ENCODE data around the gene HAGHL. TPM values are rescaled to one million over a fixed set of nuclear protein-coding genes. Genes with fewer than 3 reads are reported as not detected.

HAGHL gene, protein sequence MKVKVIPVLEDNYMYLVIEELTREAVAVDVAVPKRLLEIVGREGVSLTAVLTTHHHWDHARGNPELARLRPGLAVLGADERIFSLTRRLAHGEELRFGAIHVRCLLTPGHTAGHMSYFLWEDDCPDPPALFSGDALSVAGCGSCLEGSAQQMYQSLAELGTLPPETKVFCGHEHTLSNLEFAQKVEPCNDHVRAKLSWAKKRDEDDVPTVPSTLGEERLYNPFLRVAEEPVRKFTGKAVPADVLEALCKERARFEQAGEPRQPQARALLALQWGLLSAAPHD
- 1 to 10 TPM; 8.9 to 9.1 TPM for total RNA-seq

DNA sequence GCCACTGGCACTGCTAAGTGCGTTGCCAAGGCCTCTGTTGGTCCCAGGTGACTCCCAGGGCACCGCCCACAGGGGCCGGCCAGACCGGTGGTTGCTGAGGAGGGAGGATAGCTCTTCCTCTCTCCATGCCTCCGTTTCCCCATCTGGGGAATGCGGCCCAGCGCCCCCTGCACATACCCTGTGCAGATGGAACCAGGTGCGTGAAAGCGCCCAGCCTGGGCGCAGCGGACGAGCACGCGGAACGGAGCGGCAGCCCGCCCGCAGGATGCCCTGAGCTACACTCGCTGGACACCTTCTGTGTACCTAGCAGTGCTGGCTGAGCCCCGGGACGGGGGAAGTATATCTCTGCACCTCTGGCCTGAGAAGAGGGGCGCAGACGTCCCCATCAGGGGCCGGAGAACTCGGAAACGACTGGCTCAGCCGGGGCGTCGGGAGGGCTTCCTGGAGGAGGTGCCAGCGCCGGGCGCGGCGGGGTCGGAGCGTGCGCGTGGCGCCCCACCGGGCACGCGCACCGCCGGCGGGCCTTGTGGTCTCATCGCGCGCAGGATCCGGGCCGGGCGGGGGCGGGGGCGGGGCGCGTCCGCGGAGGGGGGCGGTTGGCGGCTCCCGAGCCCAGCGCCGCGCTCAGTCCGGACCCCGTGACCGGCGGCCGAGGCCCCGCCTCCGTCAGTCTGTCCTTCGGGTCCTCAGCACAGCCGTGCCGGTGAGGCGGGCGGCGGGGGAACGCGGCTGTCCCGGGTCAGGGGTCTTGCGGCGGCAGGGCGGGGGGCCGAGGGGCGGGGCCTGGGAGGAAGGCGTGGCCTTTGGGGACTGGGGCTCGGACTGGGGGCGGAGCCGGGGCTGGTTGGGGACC is at the start of gene HAGHL, which contains the start of gene CCDC78:
Gene HAGHL, plus strand, starts transcription at position 669 of the 853 bp plus-strand sequence. CDS start 404 bp downstream, outside the sequence.
Gene CCDC78, minus strand, starts transcription at position 6 of the 853 bp plus-strand sequence. CDS start 76 bp downstream, outside the sequence.
- H3K4me1 Mint-ChIP-seq: peaks cover 3% of the 10 kb centered on the region
- H3K27ac Mint-ChIP-seq: no peak within 1 kb of the TSS
- POLR2A ChIA-PET: interaction anchor here (0.7 to 2.5 kb wide), 5 partner anchors 10 to 36 kb away, joined by 3 to 15 read pairs (median 7); partner anchors contain the start of genes CIAO3 and METRN
- no peaks in the 10 kb centered on the region for H3K27me3 Mint-ChIP-seq
- no peaks in the 10 kb centered on the region for H3K9me3 Mint-ChIP-seq
- H3K36me3 Mint-ChIP-seq (ENCODE audit: low read depth): no peaks in the 10 kb centered on the region
- peak within 1 kb of the TSS; percentile 56 for H3K4me3 Mint-ChIP-seq
- CTCF ChIA-PET: interaction anchor here (1.5 to 1.8 kb wide), 3 partner anchors 14 to 24 kb away, joined by 3 to 12 read pairs (median 4); no protein-coding TSS in a partner anchor
- peak; percentile 65 for DNase-seq

DNA sequence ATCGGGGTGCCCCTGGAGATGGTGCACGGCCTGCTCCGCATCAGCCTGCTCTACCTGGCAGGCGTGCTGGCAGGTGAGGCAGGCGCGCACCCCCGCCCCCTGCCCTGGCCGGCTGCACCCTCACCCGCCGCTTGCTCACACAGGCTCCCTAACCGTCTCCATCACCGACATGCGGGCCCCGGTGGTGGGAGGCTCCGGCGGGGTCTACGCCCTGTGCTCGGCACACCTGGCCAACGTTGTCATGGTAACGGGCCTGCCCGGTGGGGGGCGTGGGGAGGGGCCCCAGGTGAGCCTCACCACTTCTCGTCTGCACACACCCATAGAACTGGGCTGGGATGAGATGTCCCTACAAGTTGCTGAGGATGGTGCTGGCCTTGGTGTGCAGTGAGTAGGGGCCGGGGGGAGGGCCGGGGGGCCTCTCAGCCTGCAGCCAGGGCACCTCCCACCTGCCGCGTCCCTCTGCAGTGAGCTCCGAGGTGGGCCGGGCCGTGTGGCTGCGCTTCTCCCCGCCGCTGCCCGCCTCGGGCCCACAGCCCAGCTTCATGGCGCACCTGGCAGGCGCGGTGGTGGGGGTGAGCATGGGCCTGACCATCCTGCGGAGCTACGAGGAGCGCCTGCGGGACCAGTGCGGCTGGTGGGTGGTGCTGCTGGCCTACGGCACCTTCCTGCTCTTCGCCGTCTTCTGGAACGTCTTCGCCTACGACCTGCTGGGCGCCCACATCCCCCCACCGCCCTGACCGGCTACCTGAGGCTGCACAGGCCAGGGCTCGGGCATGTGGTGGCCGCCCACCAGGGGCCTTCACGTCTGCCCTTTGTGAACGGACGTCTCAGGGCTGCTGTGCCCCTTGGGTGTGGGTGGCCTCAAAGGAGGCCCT is 49.4 kb upstream of the HAGHL start:
- ChIA-PET POLR2A (interaction anchor here (0.6 to 4.9 kb wide), 5 partner anchors 8 to 907 kb away, joined by 3 to 35 read pairs (median 18); partner anchors contain the start of genes RHOT2 and WDR24), CTCF (no interaction called here)
- H3K4me3 Mint-ChIP-seq: no peak overlapping the region
- H3K27me3 Mint-ChIP-seq: no peaks in the 10 kb centered on the region
- peaks cover 36% of the 10 kb centered on the region for H3K4me1 Mint-ChIP-seq
- no peak for DNase-seq
- peaks cover 17% of the 10 kb centered on the region for H3K36me3 Mint-ChIP-seq (ENCODE audit: low read depth)
- H3K27ac Mint-ChIP-seq: no peak overlapping the region
- no peaks in the 10 kb centered on the region for H3K9me3 Mint-ChIP-seq

DNA sequence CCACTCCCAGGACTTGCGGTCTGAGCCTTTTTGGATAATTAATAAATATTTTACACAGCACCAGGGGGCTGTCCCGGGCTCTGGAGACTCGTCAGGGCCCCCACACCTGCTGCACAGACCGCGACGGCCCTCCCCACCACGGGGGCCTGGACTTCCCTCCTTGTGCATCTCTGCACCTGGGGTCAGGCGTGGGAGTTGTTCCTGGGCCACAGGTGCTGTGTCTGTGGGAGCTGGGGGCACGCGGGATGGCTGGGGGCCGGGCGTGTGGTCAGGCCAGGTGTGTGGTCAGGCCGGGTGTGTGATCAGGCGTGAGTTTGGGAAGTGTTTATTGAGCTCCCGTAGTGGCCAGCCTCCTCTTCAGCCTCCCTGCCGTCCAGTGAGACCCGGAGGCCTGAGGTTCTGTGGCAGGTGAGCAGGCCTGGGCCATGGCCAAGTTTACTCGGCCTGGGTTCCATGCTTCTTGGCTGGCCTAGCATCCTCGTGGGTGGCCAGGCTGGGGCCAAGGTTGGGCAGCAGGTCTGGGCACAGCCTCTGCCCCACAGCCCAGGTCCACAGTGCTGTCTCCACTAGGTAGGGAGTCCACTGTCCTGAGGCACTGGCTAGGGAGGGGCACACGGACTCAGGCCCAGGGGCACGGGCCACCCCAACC is 48.6 kb upstream of the HAGHL start:
- CTCF ChIA-PET: no interaction called here
- H3K9me3 Mint-ChIP-seq: no peaks in the 10 kb centered on the region
- no peak for DNase-seq
- peaks cover 18% of the 10 kb centered on the region for H3K36me3 Mint-ChIP-seq (ENCODE audit: low read depth)
- peaks cover 44% of the 10 kb centered on the region for H3K4me1 Mint-ChIP-seq
- H3K4me3 Mint-ChIP-seq: peak overlapping the region; percentile 68
- H3K27ac Mint-ChIP-seq: no peak overlapping the region
- POLR2A ChIA-PET: interaction anchor here (1.0 to 4.9 kb wide), 5 partner anchors 9 to 30 kb away, joined by 3 to 35 read pairs (median 5); partner anchors contain the start of genes RHOT2 and WDR24
- no peaks in the 10 kb centered on the region for H3K27me3 Mint-ChIP-seq

DNA sequence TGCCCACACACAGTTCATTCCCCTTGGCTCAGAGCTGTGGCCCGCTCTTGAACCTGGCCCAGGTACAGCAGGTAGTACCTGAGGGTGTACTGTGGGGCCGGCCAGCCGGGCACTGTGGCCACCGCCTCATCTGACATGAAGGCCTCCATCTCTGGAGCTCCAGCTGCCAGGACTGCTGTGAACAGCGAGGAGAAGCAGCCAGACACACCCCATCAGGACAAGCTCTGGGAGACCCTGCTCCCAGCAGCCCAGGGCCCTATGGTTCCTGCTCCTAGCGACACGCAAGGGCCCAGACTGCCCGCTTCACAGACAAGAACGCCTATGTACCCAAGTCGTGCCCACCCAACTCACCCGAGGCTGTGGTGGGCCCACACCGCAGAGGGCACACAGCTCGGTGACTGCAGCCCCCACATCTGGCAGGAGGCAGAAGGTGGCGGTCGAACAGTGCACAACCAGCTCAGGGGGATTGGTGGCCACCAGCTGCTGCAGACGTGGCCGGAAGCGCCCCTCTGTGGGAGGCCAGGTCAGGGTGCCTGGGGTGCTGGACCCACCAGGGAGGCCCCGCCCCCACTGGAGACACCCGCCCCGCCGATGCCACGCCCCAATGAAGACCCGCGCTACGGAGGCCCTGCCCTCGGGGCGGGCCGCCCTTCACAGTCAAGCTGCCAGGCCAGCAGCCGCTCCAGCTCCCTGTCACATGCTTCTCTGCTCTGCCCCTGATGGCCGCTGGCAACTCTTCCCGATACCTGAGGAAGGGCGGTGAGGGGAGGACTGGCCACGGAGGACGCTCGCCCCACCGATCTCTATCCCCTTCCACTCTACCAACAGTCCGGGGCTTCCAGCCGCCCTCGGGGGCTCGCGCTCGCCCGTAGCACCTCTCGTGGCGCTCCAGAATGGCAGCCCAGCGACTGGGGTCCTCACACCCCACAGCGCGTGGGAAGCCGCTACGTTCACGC is 47.8 kb upstream of the HAGHL start:
- H3K27ac Mint-ChIP-seq: peak overlapping the region; percentile 58
- no peaks in the 10 kb centered on the region for H3K9me3 Mint-ChIP-seq
- peaks cover 19% of the 10 kb centered on the region for H3K36me3 Mint-ChIP-seq (ENCODE audit: low read depth)
- peak; percentile 60 for DNase-seq
- H3K27me3 Mint-ChIP-seq: no peaks in the 10 kb centered on the region
- ChIA-PET CTCF (interaction anchor here (2.1 kb wide), 1 partner anchor 11 kb away, joined by 8 read pairs; the partner anchor contains the start of gene RHOT2), POLR2A (interaction anchor here (1.0 to 4.9 kb wide), 6 partner anchors 9 to 31 kb away, joined by 3 to 35 read pairs (median 4); partner anchors contain the start of genes RHOT2 and WDR24)
- peak overlapping the region; percentile 68 for H3K4me3 Mint-ChIP-seq
- H3K4me1 Mint-ChIP-seq: peaks cover 47% of the 10 kb centered on the region

DNA sequence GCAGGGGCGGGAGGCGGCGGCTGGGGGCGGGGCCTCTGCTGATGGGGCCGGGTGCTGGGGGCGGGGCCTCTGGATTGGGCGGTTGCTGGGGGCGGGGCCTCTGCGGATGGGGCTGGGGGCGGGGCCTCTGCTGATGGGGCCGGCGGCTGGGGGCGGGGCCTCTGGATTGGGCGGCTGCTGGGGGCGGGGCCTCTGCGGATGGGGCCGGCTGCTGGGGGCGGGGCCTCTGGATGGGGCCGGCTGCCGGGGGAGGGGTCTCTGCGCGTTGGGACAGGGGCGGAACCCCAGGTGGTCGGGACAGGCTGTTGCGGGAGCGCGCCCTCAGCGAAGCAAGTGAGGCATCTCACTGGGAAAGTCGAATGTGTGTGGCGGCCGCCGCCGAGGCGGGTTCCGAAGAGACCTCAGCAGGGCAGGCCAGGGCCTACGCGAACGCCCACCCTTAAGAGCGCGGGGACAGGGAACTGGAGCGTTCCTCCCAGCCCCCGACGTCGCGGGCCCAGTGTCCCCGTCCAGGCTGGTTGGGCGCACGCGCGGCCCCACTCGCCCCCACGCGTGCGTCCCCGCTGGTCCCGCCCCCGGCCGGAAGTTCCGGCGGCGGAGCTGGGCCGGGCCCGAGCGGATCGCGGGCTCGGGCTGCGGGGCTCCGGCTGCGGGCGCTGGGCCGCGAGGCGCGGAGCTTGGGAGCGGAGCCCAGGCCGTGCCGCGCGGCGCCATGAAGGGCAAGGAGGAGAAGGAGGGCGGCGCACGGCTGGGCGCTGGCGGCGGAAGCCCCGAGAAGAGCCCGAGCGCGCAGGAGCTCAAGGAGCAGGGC is 46.9 kb upstream of the HAGHL start, which contains the start of gene STUB1:
Gene STUB1, plus strand, starts transcription at position 597 of the 811 bp plus-strand sequence. Its CDS starts 116 bp downstream, at position 713.
- Mint-ChIP-seq H3K4me3 (peak within 1 kb of the TSS; percentile 81), H3K27ac (peak within 1 kb of the TSS; percentile 82), H3K27me3 (no peaks in the 10 kb centered on the region), H3K9me3 (no peaks in the 10 kb centered on the region), H3K36me3 (ENCODE audit: low read depth) (peaks cover 20% of the 10 kb centered on the region), H3K4me1 (peaks cover 49% of the 10 kb centered on the region)
- ChIA-PET CTCF (interaction anchor here (1.0 to 2.1 kb wide), 5 partner anchors 12 to 32 kb away, joined by 3 to 8 read pairs (median 4); partner anchors contain the start of gene RHOT2), POLR2A (interaction anchor here (0.6 to 4.9 kb wide), 12 partner anchors 10 to 1285 kb away, joined by 3 to 35 read pairs (median 4); partner anchors contain the start of genes METTL26, RHOT2, RPS2 and WDR24)
- peak; percentile 91 for DNase-seq

DNA sequence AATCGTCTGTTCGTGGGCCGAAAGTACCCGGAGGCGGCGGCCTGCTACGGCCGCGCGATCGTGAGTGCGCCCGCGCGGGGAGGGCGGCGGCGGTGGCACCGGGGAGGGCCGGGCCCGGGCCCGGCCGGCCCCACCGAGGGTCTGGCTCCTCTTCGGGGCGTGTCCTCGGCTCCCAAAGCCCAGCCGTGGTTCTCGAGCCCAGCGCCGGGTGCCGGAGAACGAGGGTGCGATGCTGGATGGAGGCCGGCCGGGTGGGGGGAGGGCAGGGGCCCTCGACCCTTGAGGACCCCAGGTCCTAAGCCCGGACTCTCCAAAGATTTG is 46.3 kb upstream of the HAGHL start:
- CTCF ChIA-PET: interaction anchor here (1.0 to 2.1 kb wide), 5 partner anchors 13 to 32 kb away, joined by 3 to 8 read pairs (median 4); partner anchors contain the start of gene RHOT2
- H3K27me3 Mint-ChIP-seq: no peaks in the 10 kb centered on the region
- DNase-seq: no peak
- POLR2A ChIA-PET: interaction anchor here (0.6 to 4.9 kb wide), 11 partner anchors 10 to 1284 kb away, joined by 3 to 35 read pairs (median 4); partner anchors contain the start of genes METTL26, RHOT2, RPS2 and WDR24
- peak overlapping the region; percentile 81 for H3K4me3 Mint-ChIP-seq
- no peaks in the 10 kb centered on the region for H3K9me3 Mint-ChIP-seq
- peaks cover 46% of the 10 kb centered on the region for H3K4me1 Mint-ChIP-seq
- peaks cover 20% of the 10 kb centered on the region for H3K36me3 Mint-ChIP-seq (ENCODE audit: low read depth)
- H3K27ac Mint-ChIP-seq: peak overlapping the region; percentile 62

DNA sequence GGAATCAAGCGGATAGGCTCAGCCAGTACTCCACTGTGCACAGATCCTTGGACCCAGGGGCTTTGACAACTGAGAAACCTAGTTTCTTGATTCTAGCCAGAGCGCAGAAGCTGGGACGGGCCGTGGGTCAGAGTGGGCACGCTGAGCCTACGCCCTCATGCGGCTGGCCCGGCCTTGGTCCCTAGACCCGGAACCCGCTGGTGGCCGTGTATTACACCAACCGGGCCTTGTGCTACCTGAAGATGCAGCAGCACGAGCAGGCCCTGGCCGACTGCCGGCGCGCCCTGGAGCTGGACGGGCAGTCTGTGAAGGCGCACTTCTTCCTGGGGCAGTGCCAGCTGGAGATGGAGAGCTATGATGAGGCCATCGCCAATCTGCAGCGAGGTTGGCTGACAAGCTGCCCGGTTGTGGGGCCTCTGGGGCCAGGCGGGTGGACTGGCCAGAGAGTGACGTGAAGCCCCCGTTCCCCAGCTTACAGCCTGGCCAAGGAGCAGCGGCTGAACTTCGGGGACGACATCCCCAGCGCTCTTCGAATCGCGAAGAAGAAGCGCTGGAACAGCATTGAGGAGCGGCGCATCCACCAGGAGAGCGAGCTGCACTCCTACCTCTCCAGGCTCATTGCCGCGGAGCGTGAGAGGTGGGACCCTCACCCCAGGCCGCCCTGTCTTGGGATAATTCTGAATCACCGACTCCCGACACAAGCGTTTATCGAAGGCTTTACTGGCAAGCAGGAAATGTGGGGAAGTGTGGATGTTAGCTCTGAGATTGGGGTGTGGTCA is 45.8 kb upstream of the HAGHL start:
- ChIA-PET CTCF (interaction anchor here (1.0 to 2.1 kb wide), 6 partner anchors 13 to 33 kb away, joined by 3 to 8 read pairs (median 4); partner anchors contain the start of gene RHOT2), POLR2A (interaction anchor here (0.6 to 4.9 kb wide), 11 partner anchors 9 to 1284 kb away, joined by 3 to 35 read pairs (median 4); partner anchors contain the start of genes METTL26, RHOT2, RPS2 and WDR24)
- peak overlapping the region; percentile 81 for H3K4me3 Mint-ChIP-seq
- H3K4me1 Mint-ChIP-seq: peaks cover 51% of the 10 kb centered on the region
- H3K27me3 Mint-ChIP-seq: no peaks in the 10 kb centered on the region
- peak overlapping the region; percentile 62 for H3K27ac Mint-ChIP-seq
- no peak for DNase-seq
- H3K36me3 Mint-ChIP-seq (ENCODE audit: low read depth): peaks cover 24% of the 10 kb centered on the region
- no peaks in the 10 kb centered on the region for H3K9me3 Mint-ChIP-seq

DNA sequence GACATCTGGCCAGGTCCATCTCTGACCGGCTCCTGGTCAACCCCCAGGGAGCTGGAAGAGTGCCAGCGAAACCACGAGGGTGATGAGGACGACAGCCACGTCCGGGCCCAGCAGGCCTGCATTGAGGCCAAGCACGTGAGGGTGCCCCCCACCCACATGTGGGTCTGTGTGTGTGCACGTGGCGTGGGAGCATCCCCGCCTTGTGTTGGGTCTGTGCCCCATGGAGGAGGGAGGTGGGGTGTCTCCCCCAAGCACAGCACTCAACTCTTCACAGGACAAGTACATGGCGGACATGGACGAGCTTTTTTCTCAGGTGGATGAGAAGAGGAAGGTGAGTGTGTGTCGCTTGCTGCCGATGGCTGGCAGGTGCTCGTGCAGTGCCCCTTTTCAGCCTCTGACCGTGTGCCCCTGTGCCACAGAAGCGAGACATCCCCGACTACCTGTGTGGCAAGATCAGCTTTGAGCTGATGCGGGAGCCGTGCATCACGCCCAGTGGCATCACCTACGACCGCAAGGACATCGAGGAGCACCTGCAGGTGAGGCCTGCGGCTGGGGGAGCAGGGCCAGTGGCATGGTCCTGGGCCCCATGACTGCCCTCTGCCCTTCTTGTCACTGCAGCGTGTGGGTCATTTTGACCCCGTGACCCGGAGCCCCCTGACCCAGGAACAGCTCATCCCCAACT is 45.0 kb upstream of the HAGHL start:
- Mint-ChIP-seq H3K27ac (peak overlapping the region; percentile 58), H3K4me1 (peaks cover 49% of the 10 kb centered on the region), H3K9me3 (no peaks in the 10 kb centered on the region), H3K27me3 (no peaks in the 10 kb centered on the region), H3K4me3 (peak overlapping the region; percentile 81), H3K36me3 (ENCODE audit: low read depth) (peaks cover 27% of the 10 kb centered on the region)
- ChIA-PET CTCF (interaction anchor here (1.7 kb wide), 1 partner anchor 14 kb away, joined by 4 read pairs; the partner anchor contains the start of gene RHOT2), POLR2A (interaction anchor here (1.3 to 4.9 kb wide), 4 partner anchors 8 to 110 kb away, joined by 3 to 35 read pairs (median 14); partner anchors contain the start of genes RHOT2 and WDR24)
- DNase-seq: no peak

All from activated CD4-positive, alpha-beta memory T cell treated with anti-CD3 and anti-CD28 coated beads, Interleukin-2, amount 10 ng/mL, durations not matched to agents 7 days and 5 days (primary cell).